DOHH2 (cell line): ENCODE data around the gene TP53I11.

ENCODE experiments used
- H3F3A ChIP-seq: fragments of 200-600 bp; sonication (generic), shearing (Covaris generic); 2 replicates; pipeline ENCODE4 v1.6.0; 2016; ENCODE audit warnings: antibody characterized with exemption, mild to moderate bottlenecking; ENCODE audit not compliant: control insufficient read depth, insufficient read depth
- H3K27ac ChIP-seq: fragments of 200-600 bp; sonication (generic); 2 replicates; pipeline ENCODE4 v1.5.1; 2014; ENCODE audit warnings: low read depth, mild to moderate bottlenecking, low read length, moderate library complexity
- H3K27me3 ChIP-seq: fragments of 200-600 bp; sonication (generic); 2 replicates; pipeline ENCODE4 v1.6.1; 2014; ENCODE audit warnings: mild to moderate bottlenecking, low read length, mixed read lengths; ENCODE audit not compliant: control insufficient read depth
- H3K36me3 ChIP-seq: fragments of 200-600 bp; sonication (generic); 2 replicates; pipeline ENCODE4 v1.6.1; 2014; ENCODE audit warnings: mild to moderate bottlenecking, low read length, moderate library complexity, mixed read lengths; ENCODE audit not compliant: control insufficient read depth
- H3K4me1 ChIP-seq: fragments of 200-600 bp; sonication (generic); 2 replicates; pipeline ENCODE4 v1.6.1; 2014; ENCODE audit warnings: mild to moderate bottlenecking, low read length, mixed read lengths; ENCODE audit not compliant: control insufficient read depth
- H3K4me2 ChIP-seq: fragments of 200-600 bp; sonication (generic); 2 replicates; pipeline ENCODE4 v1.6.0; 2014; ENCODE audit warnings: mild to moderate bottlenecking, low read length, moderate library complexity
- H3K4me3 ChIP-seq: fragments of 200-600 bp; sonication (generic); 2 replicates; pipeline ENCODE4 v1.5.1; 2014; ENCODE audit warnings: mild to moderate bottlenecking, low read length, mixed read lengths
- H3K79me2 ChIP-seq: fragments of 200-600 bp; sonication (generic); 2 replicates; pipeline ENCODE4 v1.6.1; 2014; ENCODE audit warnings: mild to moderate bottlenecking, low read length, mixed read lengths; ENCODE audit not compliant: control insufficient read depth
- H3K9me2 ChIP-seq: fragments of 200-600 bp; sonication (generic); replicated peaks from 2 replicates; pipeline ENCODE4 v1.6.1; 2014; ENCODE audit warnings: mild to moderate bottlenecking, low read length, mixed read lengths; ENCODE audit not compliant: control insufficient read depth
- H3K9me3 ChIP-seq: fragments of 200-600 bp; sonication (generic); 2 replicates; pipeline ENCODE4 v1.6.1; 2014; ENCODE audit warnings: antibody characterized with exemption, low read length, mixed read lengths; ENCODE audit not compliant: control insufficient read depth, insufficient read depth
- H4K20me1 ChIP-seq: fragments of 200-600 bp; sonication (generic); 2 replicates; pipeline ENCODE4 v1.6.0; 2014; ENCODE audit warnings: low read depth, mild to moderate bottlenecking, antibody characterized with exemption, low read length, moderate library complexity; ENCODE audit not compliant: control insufficient read depth, insufficient read depth
- CTCF ChIP-seq: fragments of 200-600 bp; sonication (generic); IDR thresholded peaks from one replicate; pipeline ENCODE4 v1.5.1; 2014; ENCODE audit warnings: antibody characterized with exemption, mild to moderate bottlenecking, low read depth, low read length; ENCODE audit not compliant: poor library complexity, severe bottlenecking
- EZH2phosphoT487 ChIP-seq: fragments of 200-600 bp; sonication (generic); IDR thresholded peaks from 2 replicates; pipeline ENCODE4 v1.6.1; 2017; ENCODE audit warnings: borderline replicate concordance, mild to moderate bottlenecking, antibody characterized with exemption, low read length, moderate library complexity, mixed read lengths

Gene TP53I11

GRCh38 chr11:44992774-44993173, 42.1 kb upstream of the TP53I11 start:
- H3K9me3 ChIP-seq, result no peaks in the 10 kb centered on the region
- H3K9me2 ChIP-seq, result no peaks in the 10 kb centered on the region
- no peak overlapping the region for H3K4me2 ChIP-seq
- TF ChIP-seq EZH2phosphoT487 (no peak), CTCF (no peak)
- H3K4me1 ChIP-seq, result no peaks in the 10 kb centered on the region
- no peaks in the 10 kb centered on the region for H3F3A ChIP-seq
- H3K79me2 ChIP-seq, result no peaks in the 10 kb centered on the region
- H3K27me3 ChIP-seq, result peaks cover 10% of the 10 kb centered on the region; the same call in 1 of the 2 replicates
- H4K20me1 ChIP-seq, result no peaks in the 10 kb centered on the region
- no peak overlapping the region for H3K4me3 ChIP-seq
- no peaks in the 10 kb centered on the region for H3K36me3 ChIP-seq
- no peak overlapping the region for H3K27ac ChIP-seq

GRCh38 chr11:44992181-44992582, 41.5 kb upstream of the TP53I11 start:
- Histone ChIP-seq H3F3A (no peaks in the 10 kb centered on the region), H3K27ac (no peak overlapping the region), H3K4me3 (no peak overlapping the region), H3K9me3 (no peaks in the 10 kb centered on the region), H4K20me1 (no peaks in the 10 kb centered on the region), H3K36me3 (no peaks in the 10 kb centered on the region), H3K9me2 (no peaks in the 10 kb centered on the region), H3K27me3 (peaks cover 16% of the 10 kb centered on the region; the same call in 1 of the 2 replicates), H3K4me2 (no peak overlapping the region), H3K79me2 (no peaks in the 10 kb centered on the region), H3K4me1 (no peaks in the 10 kb centered on the region)
- TF ChIP-seq CTCF (no peak), EZH2phosphoT487 (no peak)

- Histone ChIP-seq H3K4me1 (no peaks in the 10 kb centered on the region), H3K4me2 (no peak overlapping the region), H3K36me3 (no peaks in the 10 kb centered on the region), H3K9me3 (no peaks in the 10 kb centered on the region), H3K4me3 (no peak overlapping the region), H3K79me2 (no peaks in the 10 kb centered on the region), H3K9me2 (no peaks in the 10 kb centered on the region), H3K27ac (no peak overlapping the region), H3K27me3 (peaks cover 20% of the 10 kb centered on the region), H3F3A (no peaks in the 10 kb centered on the region), H4K20me1 (no peaks in the 10 kb centered on the region)
- TF ChIP-seq CTCF (no peak), EZH2phosphoT487 (no peak)
Measured at GRCh38 chr11:44990665-44991064, 40.0 kb upstream of the TP53I11 start.
